Upper lobe of left lung (tissue), 4 donors: ENCODE results near the gene MRPL4.

Experiments used
- CTCF ChIP-seq, 6 experiments: fragments of 450-650 bp in 4 of 6; fragments of 200-600 bp in 2 of 6; sonication (generic) in 2 of 6; IDR thresholded peaks; one replicate each; pipeline ENCODE4 v1.5.1; 2016 to 2019; ENCODE audit warnings: antibody characterized with exemption in 6 of 6
- EP300 ChIP-seq, 4 donors: sonication (generic); formaldehyde crosslinking; IDR thresholded peaks; one replicate each; pipeline ENCODE4 v1.5.1; 2017; ENCODE audit warnings: antibody characterized with exemption in 4 of 4, control low read depth in 2 of 4
- POLR2A ChIP-seq, 4 donors: fragments of 450-650 bp; IDR thresholded peaks; one replicate each; pipeline ENCODE4 v1.5.1; 2016 to 2017; ENCODE audit warnings: antibody characterized with exemption in 4 of 4, mild to moderate bottlenecking in 2 of 4
- POLR2AphosphoS5 ChIP-seq, 2 donors: sonication (generic); formaldehyde crosslinking; IDR thresholded peaks; one replicate each; pipeline ENCODE4 v1.5.1; 2017; ENCODE audit warnings: antibody characterized with exemption in 2 of 2

GRCh38 chr19:10217085-10217484 lies 34.9 kb upstream of the MRPL4 start:
- no peak for TF ChIP-seq CTCF (IDR thresholded peaks at IDR 0.05)
- TF ChIP-seq POLR2AphosphoS5 (IDR thresholded peaks at IDR 0.05), result no peak
- TF ChIP-seq POLR2A (IDR thresholded peaks at IDR 0.05), result no peak
- no peak for TF ChIP-seq EP300 (IDR thresholded peaks at IDR 0.05)
